Kidney capillary endothelial cell (primary cell): ENCODE measurements around the gene MYBPC1.
A peak's percentile ranks its signal among the peaks of the same experiment; 100 is the strongest.
"Not testable (repeated sequence)": the region's sequence is repeated elsewhere in the genome, so short reads cannot be mapped to it uniquely, and the experiment has no call there.

ENCODE experiments used
- DNase-seq: peaks from one replicate; pipeline ENCODE4 v3.0.0-alpha.2; 2018; ENCODE audit warnings: low spot score

MYBPC1 gene

GRCh38 chr12:101696251-101697196 lies 101.8 kb downstream of the MYBPC1 start:
- no peak for DNase-seq

DNA sequence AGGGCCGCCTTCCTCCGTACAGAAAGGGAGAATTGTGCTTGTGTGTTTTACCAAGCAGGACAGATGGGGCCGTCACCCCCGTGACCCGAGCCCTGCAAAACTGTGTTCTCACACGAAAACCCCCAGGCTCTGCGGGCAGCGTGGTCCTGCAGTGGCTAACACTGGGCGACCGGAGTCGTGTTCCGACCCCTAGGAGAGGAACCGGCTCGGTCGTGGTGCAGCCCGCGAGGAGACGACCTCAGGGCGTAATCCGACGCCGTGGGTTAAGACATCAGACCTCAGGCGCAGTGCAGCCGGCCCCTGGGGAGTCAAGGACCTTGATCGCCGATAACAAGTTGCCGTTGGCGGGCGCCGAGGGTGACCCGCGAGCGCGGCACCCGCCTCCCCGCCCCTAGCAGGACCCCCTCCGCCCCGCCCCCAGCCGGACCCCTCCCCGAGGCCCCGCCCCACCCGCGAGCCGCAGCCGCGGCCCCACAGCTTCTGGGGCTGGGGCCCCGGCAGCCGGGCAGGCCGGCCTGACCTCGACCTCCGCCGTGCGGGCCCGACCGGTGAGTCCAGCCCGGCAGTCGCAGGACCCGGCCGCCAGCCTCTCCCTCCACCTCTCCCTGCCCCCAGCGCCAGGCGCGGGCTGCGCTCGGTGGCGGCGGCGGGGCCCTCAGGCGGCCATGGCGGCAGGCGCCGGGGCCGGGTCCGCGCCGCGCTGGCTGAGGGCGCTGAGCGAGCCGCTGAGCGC lies 102.6 kb downstream of the MYBPC1 start, which contains the start of gene CHPT1:
Gene CHPT1, plus strand, starts transcription at position 444 of the 733 bp plus-strand sequence. Its CDS starts 222 bp downstream, at position 666.
- DNase-seq: peak; percentile 21

GRCh38 chr12:101697930-101698799 lies 103.4 kb downstream of the MYBPC1 start:
- peak; percentile 18 for DNase-seq

GRCh38 chr12:101698800-101699347 lies 104.1 kb downstream of the MYBPC1 start:
- no peak for DNase-seq

GRCh38 chr12:101700299-101700820 lies 105.6 kb downstream of the MYBPC1 start:
- no peak for DNase-seq

DNA sequence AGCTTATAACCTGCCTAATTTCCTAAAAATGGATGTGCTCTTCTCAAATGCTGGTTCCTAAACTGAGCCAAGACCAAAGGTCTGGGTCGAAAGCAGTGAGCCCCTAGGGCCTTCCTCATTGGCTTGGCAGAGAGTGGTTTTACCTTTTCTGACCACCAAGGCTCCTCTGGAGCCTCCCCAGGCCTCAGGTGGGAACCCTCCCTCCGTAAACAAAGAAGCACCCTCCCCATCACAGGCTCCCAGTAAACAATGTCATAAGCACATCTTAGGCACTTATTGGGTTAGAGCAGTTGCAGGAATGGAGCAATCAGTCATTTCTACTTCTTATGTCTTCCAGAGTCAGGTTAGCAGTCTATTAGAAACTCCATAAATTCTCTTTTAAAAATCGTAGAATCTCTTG lies 108.7 kb downstream of the MYBPC1 start:
- no peak for DNase-seq

DNA sequence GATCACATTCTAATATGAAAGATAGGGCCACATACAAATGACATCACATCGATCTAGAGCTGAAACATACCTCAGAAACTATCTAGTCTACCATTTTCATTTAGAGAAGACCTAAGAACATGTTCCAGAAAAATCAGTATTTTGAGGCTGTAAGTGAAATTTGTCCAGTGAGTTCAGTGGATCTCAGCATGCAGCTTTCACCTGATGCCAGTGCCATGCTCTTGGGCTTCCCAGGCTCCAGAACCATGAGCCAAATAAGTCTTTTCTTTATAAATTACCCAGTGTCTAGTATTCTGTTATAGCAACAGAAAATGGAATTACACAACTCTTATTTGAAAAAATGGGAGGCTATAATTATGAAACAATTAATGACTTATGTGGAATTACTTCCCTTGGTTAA lies 111.6 kb downstream of the MYBPC1 start:
- DNase-seq: no peak

DNA sequence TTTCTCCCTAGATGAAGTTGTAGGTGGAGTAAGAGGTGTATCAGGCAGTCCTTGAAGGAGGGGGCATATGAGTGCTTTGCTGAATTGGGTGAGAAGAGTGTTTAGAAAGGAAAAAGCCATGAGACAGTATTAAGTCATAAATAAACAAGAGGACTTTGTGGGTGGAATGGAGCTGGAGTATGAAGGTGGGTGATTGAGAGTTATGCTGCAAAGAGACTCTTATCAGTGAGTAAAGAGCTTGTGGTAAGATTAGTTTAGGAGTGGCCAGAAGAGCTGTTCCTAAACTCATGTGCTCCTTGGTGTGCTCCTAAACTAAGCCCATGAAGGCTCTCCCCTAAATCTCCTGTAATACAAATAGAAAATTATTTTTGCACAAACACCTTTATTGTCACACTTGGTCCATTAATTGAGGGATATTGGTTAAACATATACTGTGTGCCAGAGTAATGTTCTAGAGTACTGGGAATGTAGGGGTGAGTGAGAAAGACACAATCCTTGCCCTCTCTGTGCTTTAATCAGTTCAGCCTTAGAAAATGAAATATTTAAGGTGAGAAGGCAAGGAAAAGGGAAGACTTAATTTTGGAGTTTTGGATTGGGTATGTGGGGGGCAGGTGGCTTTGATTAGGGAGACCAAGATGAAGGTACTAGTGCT lies 112.5 kb downstream of the MYBPC1 start:
- DNase-seq: no peak

DNA sequence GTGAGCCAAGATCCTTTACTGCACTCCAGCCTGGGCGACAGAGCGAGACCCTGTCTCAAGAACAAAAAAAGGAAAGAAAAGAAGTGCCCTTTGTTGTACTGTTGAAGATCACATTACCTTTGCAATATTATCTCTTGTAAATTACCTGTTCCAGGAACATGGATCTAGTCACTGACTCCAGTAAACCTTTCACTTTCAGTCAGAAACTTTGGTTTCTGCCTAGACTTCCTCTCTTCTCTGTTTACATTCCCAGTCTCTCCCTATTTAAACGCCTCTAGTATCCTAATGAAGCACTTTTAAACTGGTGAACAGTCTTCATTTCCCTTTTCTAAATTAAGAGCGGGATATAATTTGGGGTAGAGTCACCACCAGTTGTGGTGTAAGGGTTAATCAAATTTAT lies 115.5 kb downstream of the MYBPC1 start:
- no peak for DNase-seq

DNA sequence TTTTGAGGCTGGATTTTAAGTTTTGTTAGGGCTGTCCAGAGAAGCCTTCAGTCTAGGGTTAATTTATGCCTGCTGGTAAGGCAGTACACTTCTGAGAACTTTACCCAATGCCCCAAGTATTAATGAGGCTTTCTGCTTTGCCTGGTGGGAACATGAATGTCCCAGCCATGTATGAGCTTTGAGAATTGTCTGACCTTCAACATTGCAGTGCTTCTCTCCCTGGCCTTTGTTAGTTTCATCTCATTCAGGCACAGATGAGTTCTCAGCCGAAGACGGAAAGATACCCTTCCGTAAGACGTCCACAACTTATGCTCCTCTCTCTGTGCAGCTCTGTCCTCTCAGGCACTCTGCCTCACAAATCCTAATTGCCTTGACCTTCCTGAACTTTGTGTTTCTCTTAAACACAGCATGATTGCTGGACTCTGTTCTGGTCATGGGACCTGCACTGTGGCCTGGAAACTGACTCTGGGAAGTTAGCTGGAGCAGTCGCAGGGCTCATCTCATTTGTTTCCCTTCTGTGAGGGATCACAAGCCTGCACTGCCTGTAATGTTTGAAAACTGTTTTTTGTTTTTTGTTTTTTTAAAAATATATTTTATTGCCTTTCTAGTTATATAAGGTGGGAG lies 118.4 kb downstream of the MYBPC1 start:
- no peak for DNase-seq

GRCh38 chr12:101713930-101714329 lies 119.2 kb downstream of the MYBPC1 start:
- no peak for DNase-seq

- no peak for DNase-seq
These were observed 120.2 kb downstream of the MYBPC1 start for GRCh38 chr12:101714877-101715444.

GRCh38 chr12:101719566-101719965 lies 124.8 kb downstream of the MYBPC1 start:
- no peak for DNase-seq

DNA sequence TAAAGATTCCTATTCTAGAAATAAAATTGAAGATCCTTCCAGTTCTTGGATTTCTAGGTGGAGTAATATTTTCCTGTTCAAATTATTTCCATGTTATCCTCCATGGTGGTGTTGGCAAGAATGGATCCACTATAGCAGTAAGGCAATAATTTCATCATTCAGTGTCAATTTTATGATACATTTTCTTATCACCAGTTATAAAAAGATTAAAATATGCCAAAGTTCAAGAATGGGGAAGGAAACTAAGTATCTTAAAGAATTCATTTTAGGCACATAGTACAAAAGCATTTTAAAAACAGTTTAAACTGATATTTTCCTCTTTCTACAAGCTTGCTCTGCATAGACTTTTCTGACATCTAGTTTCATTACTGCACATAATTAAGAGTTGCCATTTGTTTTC lies 125.3 kb downstream of the MYBPC1 start:
- no peak for DNase-seq

GRCh38 chr12:101722392-101722791 lies 127.6 kb downstream of the MYBPC1 start:
- DNase-seq: no peak

DNA sequence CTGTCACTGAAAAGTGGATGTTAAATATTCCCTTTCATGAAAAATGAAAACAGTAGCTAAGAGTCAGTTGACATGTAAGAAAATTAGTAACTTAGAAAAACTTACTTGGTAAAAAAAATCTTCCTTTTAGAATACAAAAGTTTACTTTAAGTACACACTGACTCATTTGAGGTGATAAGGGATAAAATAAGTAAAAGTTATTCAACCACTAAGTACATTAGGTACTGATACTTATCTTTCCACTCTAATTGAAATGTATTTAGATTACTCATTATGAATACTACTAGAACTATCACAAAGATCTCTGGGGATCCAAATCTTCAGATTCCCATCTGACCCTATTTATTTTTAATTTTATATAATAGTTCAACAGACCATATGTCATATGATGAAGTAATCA lies 132.3 kb downstream of the MYBPC1 start:
- DNase-seq: no peak

GRCh38 chr12:101729842-101730241 lies 135.1 kb downstream of the MYBPC1 start:
- no peak for DNase-seq

DNA sequence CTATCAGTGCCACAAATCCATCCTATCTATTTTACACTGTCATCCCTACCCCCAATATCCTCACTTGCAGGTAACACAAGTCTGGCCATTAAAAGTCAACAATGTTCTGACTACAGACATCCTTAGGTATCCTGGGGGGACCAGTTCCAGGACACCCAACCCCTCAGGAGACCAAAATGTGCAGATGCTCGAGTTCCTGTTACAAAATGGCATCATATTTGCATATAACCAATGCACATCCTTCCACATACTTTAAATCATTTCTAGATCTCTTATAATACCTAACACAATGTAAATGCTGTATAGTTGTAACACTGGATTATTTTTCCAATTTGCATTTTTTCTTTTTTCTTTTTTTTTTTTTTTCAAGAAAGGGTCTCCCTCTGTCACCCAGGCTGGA lies 137.5 kb downstream of the MYBPC1 start:
- DNase-seq: no peak

- DNase-seq: no peak
These were observed 138.4 kb downstream of the MYBPC1 start for GRCh38 chr12:101733166-101733565.

DNA sequence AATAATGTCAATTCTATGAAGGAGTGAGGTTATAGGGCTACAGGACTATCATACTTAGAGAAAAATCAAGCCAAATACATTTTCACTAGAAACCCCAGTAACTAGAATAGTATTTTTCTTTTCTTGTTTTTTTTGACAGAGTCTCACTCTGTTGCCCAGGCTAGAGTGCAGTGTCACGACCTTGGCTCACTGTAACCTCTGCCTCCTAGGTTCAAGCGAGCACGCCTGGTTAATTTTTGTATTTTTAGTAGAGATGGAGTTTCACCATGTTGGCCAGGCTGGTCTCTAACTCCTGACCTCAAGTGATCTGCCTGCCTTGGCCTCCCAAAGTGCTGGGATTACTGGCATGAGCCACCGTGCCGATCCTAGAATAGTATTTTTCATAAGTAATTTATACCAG lies 139.7 kb downstream of the MYBPC1 start:
- not testable (repeated sequence) for DNase-seq
